GM18520 (cell line): ENCODE data around the gene SLC8A3.

Source experiments
- ATAC-seq: cut with Tn5 transposase; IDR thresholded peaks from one replicate; pipeline ENCODE4 v1.9.1; 2021; ENCODE audit not compliant: unreplicated experiment

Gene SLC8A3

GRCh38 chr14:70077005-70077404 lies 111.7 kb downstream of the SLC8A3 start:
- ATAC-seq = no peak

GRCh38 chr14:70073924-70074566 lies 114.7 kb downstream of the SLC8A3 start:
- no peak for ATAC-seq

- ATAC-seq = no peak
Measured at GRCh38 chr14:70069186-70069585, 119.6 kb downstream of the SLC8A3 start.

DNA sequence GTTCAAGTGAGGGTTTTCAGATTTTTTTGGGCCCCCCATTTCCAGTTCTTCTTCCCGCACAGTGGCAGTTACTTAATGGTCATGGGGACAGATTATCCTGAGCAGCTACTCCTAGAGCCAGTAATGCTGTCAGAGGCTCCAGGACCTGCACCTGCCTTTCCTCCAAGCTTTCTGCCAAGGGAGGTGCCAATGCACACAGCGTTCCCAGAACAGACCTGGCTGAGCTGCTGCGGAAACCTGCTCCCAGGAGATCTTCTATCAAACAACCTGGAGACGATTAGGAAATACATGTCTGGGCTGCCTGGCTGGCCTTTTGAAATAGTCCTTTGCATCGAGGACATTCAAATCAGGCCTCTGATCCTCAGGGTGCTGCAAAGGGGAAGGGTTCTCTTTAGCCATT lies 120.9 kb downstream of the SLC8A3 start:
- ATAC-seq = no peak

DNA sequence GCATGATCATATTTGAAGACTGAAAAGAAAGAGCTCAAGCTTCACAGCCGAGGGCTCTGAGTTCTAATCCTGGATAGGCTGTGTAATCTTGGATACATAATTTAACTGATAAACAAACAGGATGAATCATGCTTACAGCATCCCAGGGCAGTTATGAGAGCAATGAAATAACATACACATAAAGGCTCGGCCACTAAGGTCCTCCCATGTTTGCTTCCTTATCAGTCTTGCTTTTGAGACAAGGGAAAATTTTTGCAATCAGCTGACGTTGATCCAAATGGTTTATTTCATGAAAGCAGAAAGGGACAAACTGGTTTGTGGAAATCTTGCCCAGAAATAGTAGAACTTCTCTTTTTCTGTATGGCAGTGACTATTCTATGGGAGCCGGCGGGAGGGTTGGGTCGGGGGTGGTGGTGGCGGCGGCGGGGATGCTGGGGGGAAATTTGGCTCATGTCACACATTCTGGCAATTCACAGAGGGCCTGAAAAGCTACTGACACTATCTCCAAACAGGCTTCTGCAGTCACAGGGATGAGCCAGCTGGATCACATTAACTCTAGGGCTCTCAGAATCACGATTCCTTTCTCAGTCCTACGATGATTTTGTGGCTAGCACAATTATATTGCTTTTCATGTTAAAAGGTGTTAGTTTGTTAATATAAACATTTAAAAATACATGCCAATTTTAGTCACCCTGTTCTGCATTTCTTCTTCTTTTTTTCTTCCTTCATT lies 124.5 kb downstream of the SLC8A3 start:
- ATAC-seq = no peak

DNA sequence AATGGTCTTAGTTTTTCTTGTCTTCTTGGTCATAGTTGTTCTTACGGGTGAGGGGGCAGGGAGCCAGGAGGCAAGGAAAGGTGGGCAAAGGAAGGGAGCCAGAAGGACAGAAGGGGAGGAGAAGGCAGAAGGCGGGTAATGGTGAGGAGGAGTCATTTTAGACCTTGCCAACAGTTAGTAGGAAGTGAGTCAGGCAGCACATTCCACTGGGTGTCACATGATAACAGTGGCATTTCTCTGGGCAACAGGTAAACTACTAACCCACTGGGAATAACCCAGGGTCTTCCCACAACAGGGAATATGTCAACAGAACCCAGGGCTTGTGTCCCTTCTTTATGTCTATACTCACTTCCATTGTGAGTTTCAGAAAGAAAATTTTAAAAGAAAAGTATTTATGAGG lies 127.6 kb downstream of the SLC8A3 start:
- no peak for ATAC-seq

- ATAC-seq = no peak
Measured at GRCh38 chr14:70059545-70059944, 129.2 kb downstream of the SLC8A3 start.

- ATAC-seq = no peak
Measured at GRCh38 chr14:70057519-70058136, 131.1 kb downstream of the SLC8A3 start.

GRCh38 chr14:70052990-70053389 lies 135.8 kb downstream of the SLC8A3 start:
- no peak for ATAC-seq

DNA sequence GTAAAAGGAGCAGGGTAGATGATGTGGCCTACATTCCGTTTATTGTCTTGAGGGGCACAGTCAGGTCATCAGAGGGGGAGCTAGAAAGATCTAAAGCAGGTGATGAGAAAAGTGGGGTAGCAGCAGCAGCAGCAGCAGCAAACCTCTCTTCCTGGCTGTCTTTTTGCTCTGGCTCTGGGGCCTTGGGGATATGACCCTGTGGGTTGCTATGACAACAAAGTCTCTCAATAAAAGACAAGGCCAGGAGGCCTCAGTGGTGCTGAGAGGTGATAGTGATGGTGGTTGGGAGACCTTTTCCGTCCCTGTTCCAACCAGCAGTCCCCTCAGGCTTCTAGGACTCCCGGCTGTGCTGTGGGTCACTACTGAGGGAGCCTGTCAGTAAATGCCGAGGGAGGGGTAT lies 138.6 kb downstream of the SLC8A3 start:
- no peak for ATAC-seq

DNA sequence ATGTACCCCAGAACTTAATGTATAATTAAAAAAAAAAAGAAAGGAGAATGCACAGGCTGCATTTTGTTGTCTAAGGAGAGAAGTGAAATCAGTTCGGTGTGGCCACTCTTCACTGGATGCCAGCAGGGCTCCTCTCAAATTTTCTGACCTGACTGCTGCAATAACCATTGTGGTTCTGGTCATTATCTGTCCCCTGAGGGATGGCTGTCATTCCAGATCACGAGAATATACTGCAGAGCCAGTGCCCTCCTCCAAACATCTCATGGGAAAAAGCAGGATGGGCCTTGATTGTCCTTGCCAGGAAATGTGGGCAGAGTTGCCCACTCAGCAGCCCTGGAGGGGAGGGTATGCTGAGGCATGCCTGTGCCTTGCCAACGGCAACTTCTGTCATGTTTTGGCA lies 139.1 kb downstream of the SLC8A3 start:
- ATAC-seq = no peak

DNA sequence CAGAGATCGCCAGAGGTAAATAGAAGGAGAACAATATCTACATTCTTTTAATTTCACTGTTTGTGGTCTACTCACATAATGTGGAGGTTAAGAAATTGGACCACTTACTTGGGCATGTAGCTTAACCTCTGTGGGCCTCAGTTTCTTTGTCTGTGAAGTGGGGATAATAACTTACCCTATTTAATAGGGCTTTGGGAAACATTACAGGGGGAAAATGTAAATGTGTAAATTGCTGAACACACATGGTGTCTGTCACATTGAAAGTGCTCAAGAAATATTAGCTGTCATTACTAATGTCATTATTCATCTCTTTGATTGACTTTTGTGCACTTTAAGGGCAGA lies 140.5 kb downstream of the SLC8A3 start:
- ATAC-seq = no peak

DNA sequence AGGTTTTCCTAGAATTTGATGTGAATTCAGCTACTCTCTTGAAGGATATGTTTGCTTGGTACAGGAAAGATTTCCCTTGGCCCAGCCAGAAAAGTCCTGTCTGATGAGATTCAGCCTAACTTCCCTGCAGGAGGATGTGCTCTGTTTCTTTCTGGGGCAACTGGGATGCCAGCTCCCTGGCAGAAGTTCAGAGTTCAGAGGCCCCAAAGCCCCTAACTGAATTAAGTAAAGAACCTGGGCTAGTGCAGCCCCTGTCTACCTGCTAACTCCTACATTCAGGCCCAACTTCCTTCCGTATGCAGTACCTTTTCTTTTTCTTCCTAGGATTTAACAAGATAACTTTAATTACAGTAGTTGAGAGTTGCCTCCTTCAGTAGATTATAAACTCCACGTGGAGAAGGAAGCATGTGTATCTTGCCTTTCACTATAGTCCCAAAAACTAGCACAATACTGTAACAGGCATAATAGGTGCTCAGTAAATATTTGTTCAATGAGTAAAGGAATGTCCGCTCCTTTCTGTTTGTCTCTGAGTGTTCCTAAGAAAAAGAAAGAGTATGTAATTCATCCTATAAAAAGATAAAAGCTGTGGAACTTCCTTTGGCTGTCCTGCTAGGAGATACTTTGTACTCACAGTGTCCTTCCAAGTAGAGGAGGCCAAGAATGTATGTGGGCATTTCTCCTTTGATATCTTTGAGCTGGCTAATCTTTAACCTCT lies 141.0 kb downstream of the SLC8A3 start:
- ATAC-seq = no peak

GRCh38 chr14:70045844-70046535 lies 142.8 kb downstream of the SLC8A3 start:
- ATAC-seq = no peak

DNA sequence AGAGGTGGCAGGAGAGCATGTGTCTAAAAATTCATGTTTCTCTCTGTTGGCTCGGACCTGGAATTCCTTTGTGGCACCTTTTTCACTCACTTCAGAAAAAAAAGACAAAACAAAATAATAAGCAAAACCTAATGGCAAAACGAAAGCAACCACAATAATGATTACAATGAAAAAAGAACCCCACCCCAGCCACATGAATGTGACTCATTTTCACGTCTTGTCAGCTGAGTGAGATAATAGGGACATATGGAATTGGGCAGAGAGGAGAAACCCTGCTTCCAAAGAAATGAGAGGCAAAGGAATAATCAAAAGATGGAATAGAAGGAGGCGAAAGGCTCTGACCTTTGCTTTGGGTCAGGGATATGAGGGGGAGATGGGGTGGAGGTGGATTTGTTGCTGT lies 143.4 kb downstream of the SLC8A3 start:
- ATAC-seq = no peak

GRCh38 chr14:70043001-70043400 lies 145.8 kb downstream of the SLC8A3 start:
- no peak for ATAC-seq

GRCh38 chr14:70036665-70037064 lies 152.1 kb downstream of the SLC8A3 start:
- ATAC-seq = no peak

DNA sequence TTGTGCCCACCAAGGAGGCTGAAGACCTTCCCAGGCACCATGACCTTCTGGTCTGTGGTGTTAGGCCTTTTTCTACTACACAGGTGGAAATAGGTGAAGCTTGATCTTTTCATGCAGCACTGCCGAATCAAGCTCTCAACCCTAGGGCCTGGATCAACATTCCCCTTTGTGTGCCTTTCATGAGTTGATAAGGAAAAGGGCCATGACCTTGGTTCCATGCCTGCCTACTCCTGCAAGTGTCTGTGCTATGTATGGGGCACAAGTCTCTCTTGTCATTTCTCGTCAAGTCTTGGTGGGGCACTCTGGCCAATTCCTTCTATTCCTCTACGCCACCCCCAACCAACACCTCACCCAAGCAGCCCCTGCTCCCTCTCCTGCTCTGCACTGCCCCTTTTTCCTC lies 154.5 kb downstream of the SLC8A3 start:
- ATAC-seq = no peak

GRCh38 chr14:70033561-70033960 lies 155.2 kb downstream of the SLC8A3 start:
- ATAC-seq = no peak

DNA sequence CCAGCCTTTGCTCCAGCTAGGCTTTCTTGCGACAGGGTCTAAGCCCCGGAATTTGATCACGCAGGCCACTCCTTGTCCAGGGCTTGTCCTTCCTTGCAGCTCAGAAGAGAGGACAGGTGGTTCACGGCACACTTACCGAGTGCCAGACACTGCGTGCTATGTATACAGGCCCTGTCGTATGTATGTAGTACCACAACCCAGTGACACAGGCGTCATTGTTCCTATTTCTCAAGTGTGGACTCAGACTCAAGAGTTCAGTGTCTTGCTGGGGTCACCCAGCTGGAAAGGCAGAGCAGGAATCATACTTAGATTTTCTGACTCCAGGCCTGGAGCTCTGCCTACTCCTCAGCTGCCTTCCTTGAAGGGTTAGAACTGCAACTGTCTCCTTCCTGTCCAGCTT lies 155.6 kb downstream of the SLC8A3 start:
- no peak for ATAC-seq

DNA sequence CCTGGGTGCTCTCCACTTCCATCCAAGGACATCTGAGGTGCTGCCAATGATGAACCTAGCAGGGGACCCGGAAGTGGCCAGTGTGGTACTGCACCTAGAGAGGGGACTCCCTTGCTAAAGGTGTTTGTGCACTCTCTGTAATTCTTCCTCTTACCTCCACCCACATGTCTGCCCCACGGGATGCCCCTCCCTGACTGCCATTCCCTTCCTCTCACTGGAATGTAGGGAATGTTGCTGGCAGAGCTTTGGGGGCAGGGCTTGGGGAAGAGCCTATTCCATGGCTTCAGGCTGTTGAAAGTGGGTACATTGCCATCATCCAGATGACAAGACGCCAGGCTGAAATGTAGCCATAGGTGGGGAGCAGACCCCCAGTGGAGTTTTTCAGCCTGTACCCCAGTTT lies 156.3 kb downstream of the SLC8A3 start:
- ATAC-seq = no peak
